Mammary epithelial cell (primary cell): ENCODE data around the gene TMEM138.

Experiments used
- EZH2 ChIP-seq: IDR thresholded peaks from 2 replicates; pipeline ENCODE4 v1.6.1; 2012; ENCODE audit warnings: low read length, inconsistent platforms, borderline replicate concordance
- TF ChIP-seq, protein P1 (sequence below), 2 donors: IDR thresholded peaks in 1 of 2; conservative IDR thresholded peaks in 1 of 2; 2 replicates each; pipeline ENCODE4 v1.5.1; 2011 to 2012; ENCODE audit warnings: inconsistent platforms in 2 of 2, low read length in 2 of 2, mild to moderate bottlenecking in 2 of 2, control low read depth in 1 of 2, low read depth in 1 of 2; ENCODE audit not compliant: insufficient read depth in 1 of 2; ENCODE audit errors: extremely low read depth in 1 of 2

- TF ChIP-seq, protein P1, sequence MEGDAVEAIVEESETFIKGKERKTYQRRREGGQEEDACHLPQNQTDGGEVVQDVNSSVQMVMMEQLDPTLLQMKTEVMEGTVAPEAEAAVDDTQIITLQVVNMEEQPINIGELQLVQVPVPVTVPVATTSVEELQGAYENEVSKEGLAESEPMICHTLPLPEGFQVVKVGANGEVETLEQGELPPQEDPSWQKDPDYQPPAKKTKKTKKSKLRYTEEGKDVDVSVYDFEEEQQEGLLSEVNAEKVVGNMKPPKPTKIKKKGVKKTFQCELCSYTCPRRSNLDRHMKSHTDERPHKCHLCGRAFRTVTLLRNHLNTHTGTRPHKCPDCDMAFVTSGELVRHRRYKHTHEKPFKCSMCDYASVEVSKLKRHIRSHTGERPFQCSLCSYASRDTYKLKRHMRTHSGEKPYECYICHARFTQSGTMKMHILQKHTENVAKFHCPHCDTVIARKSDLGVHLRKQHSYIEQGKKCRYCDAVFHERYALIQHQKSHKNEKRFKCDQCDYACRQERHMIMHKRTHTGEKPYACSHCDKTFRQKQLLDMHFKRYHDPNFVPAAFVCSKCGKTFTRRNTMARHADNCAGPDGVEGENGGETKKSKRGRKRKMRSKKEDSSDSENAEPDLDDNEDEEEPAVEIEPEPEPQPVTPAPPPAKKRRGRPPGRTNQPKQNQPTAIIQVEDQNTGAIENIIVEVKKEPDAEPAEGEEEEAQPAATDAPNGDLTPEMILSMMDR (conservative IDR thresholded peaks at IDR 0.05 in 1 of 2, IDR thresholded peaks at IDR 0.05 in 1 of 2; ENCODE audit: extremely low read depth in 1 of 2, insufficient read depth in 1 of 2, low read depth in 1 of 2, low read length in 2 of 2) = no peak
- no peak for TF ChIP-seq EZH2
These were observed 56.0 kb downstream of the TMEM138 start for GRCh38 chr11:61418136-61418535.
